ENCODE data around the gene PLN.

PLN gene

GRCh38 chr6:118537574-118537973, 10.5 kb upstream of the PLN start:
- DNase-seq (ENCODE audit: low read depth) = no peak

DNA sequence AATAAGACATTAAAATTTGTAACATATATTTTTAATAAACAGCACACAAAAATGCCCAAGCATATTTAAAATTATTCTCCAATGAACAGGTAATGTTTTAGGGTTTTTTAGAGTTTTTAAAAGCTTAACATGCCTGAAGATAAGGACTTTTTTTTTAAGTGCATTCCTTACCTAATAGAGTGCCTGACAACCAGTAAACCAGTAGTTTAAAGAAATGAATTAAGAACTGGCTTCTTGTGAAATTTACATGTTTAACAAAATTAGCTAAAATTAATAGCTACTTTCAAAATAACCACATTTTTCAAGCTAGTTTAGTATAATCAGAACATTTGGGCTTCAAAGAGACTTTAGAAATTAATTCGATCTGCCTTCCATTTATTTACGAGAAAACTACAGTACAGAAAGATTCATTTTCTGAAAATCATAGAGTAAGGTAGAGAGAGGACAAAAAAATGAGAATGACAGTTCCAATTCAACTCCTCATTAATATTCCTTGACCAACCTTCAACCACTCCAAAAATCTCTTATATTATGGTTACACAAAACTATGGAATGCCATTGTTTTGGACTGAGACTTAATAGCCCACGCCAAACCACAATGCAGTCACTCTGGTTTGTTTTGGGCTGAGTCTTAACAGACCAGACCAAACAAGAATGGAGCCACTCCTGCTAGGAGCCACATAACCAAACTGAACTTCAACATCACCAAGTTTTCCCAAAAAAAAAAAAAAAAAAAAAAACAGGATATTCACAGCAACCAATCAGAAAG, 5.7 kb upstream of the PLN start:
- no peak for DNase-seq (ENCODE audit: low read depth)

DNA sequence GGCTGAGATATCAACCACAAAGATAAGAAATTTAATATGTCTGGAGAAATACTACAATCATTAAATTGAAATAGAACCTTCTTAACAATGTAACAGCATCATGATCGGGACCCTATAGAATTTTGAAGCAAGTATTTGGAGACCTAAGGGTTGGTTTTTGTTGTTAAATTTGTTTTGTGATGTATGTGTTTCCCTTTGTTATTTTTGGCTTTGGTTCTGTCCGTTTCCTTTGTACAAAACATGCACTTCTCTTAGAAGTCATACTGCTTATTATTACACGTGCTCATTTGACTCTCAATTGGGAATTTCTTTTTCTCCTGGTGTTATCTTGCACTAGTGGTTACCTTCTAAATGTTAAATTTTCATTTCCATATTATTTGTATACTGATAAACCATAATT, 4.0 kb upstream of the PLN start:
- no peak for DNase-seq (ENCODE audit: low read depth)

DNA sequence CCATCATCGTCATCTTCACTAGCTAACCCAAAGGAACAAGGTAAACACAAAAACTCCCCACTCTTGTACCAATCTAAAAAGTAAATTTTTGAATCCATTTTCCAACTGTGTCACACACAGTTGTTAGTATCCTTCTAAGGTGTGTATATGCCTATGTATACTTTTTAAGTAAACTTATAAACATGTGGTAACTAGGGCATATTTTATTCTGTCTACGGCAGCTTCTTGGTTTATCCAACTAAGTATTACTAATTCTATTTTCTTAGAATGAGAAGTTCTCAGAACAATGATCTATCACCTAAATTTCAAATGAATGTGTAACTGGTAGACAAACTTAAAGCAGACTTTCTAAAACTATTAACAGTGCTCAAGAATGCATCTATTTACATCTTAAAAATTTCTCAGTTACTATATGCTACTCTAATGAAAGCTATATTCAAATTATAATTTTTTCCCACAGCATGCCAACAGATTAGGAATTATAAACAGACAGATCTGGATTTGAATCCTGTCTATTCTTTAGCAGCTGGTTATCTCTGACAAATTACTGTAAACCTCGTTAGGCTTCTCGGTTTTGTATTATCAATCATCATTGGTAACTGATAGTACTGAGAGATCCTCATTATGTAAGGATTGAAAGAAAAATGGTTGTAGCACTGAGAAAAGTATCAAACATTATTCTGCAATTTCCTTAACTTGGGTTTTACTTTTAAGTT, 1.8 kb upstream of the PLN start:
- DNase-seq (ENCODE audit: low read depth) = no peak

DNA sequence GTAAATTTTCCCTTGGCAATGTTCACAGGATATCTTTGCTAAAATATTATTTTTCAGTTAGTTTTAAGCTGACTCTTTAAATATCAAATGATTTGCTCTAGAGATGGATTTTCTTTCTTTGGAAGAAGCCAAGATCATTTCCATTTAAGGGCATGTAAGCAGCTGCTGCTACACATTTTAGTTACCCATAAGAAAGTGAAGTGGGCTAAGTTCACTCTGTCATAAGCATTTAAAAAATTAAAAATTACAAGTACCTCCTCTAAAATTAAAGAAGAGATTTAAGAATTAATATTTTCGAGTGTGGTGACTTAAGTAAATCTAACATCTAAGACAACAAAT, 1.2 kb upstream of the PLN start:
- no peak for DNase-seq (ENCODE audit: low read depth)

- no peak for DNase-seq (ENCODE audit: low read depth)
These were observed 517 bp downstream of the PLN start for GRCh38 chr6:118548613-118549012.

DNA sequence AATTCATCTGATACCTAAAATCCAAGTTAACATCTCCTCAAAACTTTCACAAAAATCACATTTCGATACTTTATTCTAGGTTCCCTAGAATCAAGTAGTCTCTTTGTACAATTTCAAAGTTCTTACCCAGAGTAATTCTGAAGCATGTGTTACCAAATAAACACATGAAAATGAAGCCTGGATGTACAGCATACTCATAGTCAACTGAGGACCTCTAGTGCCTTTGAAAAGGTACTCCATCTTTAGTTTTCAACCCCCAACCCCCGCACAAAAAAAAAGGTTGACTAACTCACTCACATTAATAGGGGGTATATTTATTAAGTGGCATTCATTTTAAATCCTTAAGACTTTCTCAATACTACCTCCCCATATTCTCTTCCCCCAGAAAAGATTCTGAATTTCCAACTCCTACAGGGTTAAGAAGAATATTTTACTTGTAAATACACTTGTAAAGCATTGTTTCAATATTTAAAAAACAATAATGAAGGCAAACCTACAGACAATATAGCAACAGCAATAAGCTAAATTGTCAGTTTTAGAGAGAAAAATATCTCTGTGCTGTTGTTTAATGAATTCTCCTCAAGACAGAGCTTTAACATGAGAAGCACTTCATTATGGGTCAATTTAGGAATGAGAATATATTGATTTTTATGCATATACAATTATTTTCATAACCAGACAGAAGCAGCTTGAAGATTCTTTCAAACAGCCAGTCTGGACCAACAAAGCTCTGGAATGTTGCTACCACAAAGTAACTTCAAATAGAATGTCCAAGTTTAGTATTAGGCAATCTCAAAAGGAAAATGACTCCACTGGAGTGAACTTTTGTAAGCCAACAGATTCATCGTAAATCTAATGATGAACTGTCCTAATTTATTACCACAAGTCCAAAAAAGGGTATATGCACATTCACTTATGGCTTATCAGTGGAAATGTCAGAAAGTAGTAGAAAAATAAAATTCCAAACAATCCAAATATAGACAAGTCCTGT, 3.3 kb downstream of the PLN start:
- no peak for DNase-seq (ENCODE audit: low read depth)

DNA sequence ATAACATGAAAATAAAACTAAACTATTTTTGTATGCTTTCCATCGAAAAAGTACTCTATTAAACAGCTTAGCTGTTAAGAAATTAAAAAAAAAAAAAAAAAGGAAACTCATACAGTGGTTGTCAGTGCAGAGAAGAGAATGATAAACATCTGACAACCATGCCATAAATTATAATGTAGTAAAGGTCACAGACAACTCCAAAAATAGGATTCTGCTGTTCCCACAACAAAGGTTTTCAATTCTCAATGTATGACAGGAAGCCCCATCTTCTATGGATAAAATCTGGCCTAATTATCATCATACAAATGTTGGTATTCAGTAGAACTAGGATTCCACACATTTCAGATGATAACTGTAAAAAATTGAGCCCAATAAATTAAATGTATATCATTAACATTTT, 5.0 kb downstream of the PLN start:
- no peak for DNase-seq (ENCODE audit: low read depth)

- DNase-seq (ENCODE audit: low read depth) = no peak
These were observed 6.6 kb downstream of the PLN start for GRCh38 chr6:118554698-118555097.

GRCh38 chr6:118558464-118559217, 10.5 kb downstream of the PLN start:
- DNase-seq (ENCODE audit: low read depth) = no peak

DNA sequence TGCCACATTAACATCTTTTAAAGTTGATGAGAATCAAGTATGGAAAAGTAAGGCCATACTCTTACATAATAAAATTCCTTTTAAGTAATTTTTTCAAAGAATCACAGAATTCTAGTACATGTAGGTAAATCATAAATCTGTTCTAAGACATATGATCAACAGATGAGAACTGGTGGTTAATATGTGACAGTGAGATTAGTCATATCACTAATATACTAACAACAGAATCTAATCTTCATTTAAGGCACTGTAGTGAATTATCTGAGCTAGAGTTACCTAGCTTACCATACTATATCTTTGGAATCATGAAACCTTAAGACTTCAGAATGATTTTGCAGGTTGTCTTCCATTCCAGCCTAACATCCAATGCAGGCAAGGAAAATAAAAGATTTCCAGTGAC, 11.6 kb downstream of the PLN start:
- DNase-seq (ENCODE audit: low read depth) = no peak

DNA sequence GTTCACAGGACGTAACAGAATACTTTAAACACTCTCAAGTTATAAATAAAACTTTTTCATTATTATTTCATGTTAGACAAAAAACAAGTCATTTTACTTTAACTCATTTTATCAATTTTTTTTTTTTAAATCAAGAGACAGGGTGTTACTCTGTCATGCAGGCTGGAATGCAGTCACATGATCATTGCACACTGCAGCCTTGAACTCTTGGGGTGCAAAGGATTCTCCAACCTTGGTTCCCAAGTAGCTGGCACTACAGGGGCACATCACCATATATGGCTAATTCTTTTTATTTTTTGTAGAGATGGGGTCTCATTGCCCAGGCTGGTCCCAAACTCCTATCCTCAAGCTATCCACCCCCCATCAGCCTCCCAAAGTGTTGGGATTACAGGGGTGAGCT, 14.2 kb downstream of the PLN start:
- no peak for DNase-seq (ENCODE audit: low read depth)

DNA sequence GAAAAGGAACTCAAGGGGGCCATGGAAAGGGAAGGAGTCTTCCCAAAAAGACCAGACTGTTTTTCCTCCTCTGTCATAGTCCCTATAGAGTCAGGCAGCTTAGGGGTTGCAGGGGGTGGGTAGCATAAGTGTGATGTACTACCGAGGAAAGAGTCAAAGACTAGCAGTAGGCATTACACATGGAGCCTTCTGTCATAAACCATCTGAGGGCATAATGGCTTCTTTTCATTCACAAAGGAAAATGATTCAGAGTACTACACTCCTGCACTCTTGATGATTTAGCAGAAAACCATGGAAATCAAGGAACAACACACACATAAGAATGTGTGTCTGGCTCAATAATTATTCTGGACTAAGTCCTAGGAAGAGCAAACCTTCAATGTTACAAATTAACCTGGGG, 14.9 kb downstream of the PLN start:
- no peak for DNase-seq (ENCODE audit: low read depth)

- no peak for DNase-seq (ENCODE audit: low read depth)
These were observed 17.3 kb downstream of the PLN start for GRCh38 chr6:118565311-118565960.

GRCh38 chr6:118567974-118568373, 19.9 kb downstream of the PLN start:
- DNase-seq (ENCODE audit: low read depth) = no peak

DNA sequence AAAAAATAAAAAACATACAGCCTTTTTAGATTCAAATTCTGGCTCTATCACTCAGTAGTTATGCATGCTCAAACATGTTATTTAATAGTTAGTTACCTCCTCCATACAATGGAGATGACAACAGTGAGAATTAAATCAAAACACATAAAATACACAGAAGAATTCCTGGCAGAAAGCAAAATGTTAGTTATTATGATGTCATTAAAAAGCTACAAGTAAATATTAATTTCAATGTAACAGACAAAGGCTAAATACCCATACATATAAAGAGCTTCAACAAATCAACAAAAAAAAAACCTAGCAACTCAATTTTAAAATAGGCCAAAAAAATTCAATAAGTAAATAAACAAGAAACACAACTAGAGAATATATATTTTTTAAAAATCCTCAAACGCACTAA, 21.4 kb downstream of the PLN start:
- no peak for DNase-seq (ENCODE audit: low read depth)

GRCh38 chr6:118571121-118571520, 23.0 kb downstream of the PLN start:
- no peak for DNase-seq (ENCODE audit: low read depth)

GRCh38 chr6:118574051-118574865, 26.2 kb downstream of the PLN start:
- no peak for DNase-seq (ENCODE audit: low read depth)

DNA sequence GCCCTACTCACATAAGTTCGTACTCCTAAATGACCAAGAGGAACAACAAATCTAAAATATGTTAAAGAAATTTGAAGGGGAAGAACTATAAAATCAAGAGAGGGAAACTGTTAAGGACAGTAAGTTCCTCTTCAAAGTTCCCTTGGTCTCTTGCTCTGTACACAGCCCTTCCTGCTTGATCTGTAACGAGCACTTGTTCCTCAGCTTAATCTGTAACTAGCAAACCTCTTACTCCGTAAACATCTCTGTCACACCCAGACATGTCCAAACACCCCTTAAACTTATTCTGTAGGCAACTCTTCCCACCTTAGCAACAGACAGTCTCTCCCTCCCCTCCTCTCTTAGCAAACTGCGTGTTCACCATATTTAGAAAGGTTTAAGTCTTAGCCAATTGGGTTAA, 29.9 kb downstream of the PLN start:
- no peak for DNase-seq (ENCODE audit: low read depth)

DNA sequence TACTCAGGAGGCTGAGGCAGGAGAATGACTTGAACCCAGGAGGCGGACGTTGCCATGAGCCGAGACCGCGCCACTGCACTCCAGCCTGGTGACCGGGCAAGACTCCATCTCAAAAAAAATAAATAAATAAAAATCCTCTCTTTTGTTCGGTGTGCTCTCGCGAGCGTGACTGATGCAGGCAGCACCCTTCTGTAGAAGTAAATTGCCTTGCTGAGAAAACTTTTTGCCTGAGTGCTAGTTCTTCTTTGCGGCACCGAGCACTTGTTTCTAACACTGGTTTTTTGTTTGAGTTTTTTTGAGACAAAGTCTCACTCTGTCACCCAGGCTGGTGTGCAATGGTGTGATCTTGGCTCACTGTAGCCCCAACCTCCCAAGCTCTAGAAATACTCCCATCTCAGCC, 30.5 kb downstream of the PLN start:
- no peak for DNase-seq (ENCODE audit: low read depth)

DNA sequence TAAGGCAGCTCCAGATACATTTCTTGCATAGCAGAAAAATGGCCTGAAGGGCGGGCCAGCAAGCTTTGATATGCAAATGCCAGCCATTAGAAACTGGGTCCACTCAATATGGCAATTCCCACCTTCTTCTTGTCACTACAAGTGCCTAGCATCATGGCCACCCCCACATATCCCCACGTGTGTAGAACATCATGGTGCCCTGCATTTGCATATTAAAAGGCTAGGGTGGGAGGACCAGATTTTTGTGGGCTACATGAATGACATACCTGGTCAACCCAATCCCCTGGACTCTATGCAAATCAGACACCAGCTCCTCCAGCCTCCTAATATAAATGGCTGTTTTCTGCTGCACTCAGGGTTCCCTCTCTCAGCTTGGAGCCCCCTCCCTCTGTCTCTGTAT, 31.7 kb downstream of the PLN start:
- no peak for DNase-seq (ENCODE audit: low read depth)

Measured in stimulated activated CD8-positive, alpha-beta memory T cell treated with anti-CD3 and anti-CD28 coated beads, Interleukin-15, amount 100 ng/mL, for 1 hour (primary cell).